Measurements from ENCODE around the gene YIPF1.

- TF ChIP-seq POLR2AphosphoS5 (IDR thresholded peaks at IDR 0.05; ENCODE audit: low read depth, low read length) (no peak), POLR2A (IDR thresholded peaks at IDR 0.05; ENCODE audit: low read depth, low read length) (no peak)
Observed at GRCh38 chr1:53919675-53920066, 30.1 kb upstream of the YIPF1 start.

Measured in GM12892 (cell line).